HG02938 (cell line): Measurements from ENCODE around the gene NDST3.
"Not testable (repeated sequence)": the region's sequence is repeated elsewhere in the genome, so short reads cannot be mapped to it uniquely, and the experiment has no call there.

Experiments
- ATAC-seq: cut with Tn5 transposase; IDR thresholded peaks from one replicate; pipeline ENCODE4 v1.9.1; 2021; ENCODE audit warnings: mild to moderate bottlenecking, moderate library complexity; ENCODE audit not compliant: unreplicated experiment

NDST3 gene

DNA sequence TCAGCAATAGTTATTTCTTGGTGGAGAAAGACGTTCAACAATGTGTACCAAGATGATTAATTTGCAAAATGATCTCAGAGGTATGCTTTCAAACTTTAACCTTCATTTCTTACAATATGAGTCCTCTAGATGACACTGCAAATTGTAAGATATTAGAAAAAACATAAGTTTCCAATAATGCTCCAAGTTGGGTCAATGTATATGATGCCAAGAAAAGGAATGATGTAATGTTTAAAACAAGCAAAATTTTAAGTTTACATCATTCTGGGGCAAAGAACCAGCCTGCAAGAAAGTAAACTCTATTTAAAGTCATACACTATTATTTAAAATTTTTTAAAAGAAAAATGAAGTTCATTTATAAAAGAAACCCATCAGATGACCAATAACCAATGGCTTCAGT, 262.4 kb downstream of the NDST3 start:
- no peak for ATAC-seq

DNA sequence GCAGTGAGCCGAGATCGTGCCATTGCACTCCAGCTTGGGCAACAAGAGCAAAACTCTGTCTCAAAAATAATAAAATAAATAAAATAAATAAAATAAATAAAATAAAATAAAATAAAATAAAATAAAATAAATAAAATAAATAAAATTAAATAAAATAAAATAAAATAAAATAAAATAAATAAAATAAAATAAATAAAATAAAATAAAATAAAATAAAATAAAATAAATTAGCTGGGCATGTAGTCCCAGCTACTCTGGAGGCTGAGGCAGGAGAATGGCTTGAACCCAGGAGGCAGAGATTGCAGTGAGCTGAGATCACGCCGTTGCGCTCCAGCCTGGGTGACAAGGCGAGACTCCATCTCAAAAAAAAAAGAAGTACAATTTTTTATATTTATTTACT, 265.3 kb downstream of the NDST3 start:
- ATAC-seq, result not testable (repeated sequence)

DNA sequence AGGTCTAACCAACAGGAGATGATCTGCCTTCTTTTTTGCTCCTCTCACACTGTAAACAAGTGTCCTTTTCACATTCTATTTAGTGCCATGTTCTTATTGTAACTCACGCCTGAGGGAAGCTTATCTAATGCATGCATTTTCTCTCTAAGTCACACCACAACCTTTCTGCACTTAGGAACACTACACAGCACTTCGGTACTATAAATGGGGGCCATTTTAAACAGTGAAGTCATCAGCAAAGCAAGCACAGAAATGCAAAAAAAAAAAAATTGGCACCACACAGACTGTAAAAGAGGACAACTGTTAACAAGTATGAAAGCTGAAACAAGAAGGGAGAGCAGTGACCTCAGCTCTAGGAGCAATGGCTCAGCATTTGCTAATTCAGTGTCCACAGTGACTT, 273.4 kb downstream of the NDST3 start:
- no peak for ATAC-seq
